Activated B cell treated with CpG ODN at 0.5 μM for 24 hours (primary cell): ENCODE measurements around the gene PLEKHJ1. TPM values are rescaled to one million over a fixed set of nuclear protein-coding genes. Genes with fewer than 3 reads are reported as not detected.

Source experiments
- ATAC-seq: fragments of 200-7000 bp; cut with Tn5 transposase; one replicate; pipeline ENCODE4 v1.10.0; 2021; ENCODE audit warnings: low read depth, mild to moderate bottlenecking, moderate library complexity
- CTCF ChIA-PET: fragments of 350-600 bp; sonication (Branson Sonifier 250); formaldehyde crosslinking; loops from one replicate; lab custom pipeline; 2021; ENCODE audit warnings: antibody characterized with exemption; lab: Charles Lee
- POLR2A ChIA-PET: fragments of 350-600 bp; sonication (Branson Sonifier 250); formaldehyde crosslinking; loops from one replicate; lab custom pipeline; 2021; ENCODE audit warnings: antibody characterized with exemption; lab: Charles Lee
- DNase-seq: peaks from one replicate; pipeline ENCODE4 v3.0.0; 2022
- H3K27ac Mint-ChIP-seq: one replicate; pipeline ENCODE4 v1.8.0; 2020; ENCODE audit warnings: mixed read lengths
- H3K27me3 Mint-ChIP-seq: one replicate; pipeline ENCODE4 v1.8.0; 2021; ENCODE audit warnings: mixed read lengths
- H3K36me3 Mint-ChIP-seq: one replicate; pipeline ENCODE4 v1.8.0; 2021; ENCODE audit warnings: low read depth, mixed read lengths
- H3K4me1 Mint-ChIP-seq: one replicate; pipeline ENCODE4 v1.8.0; 2021; ENCODE audit warnings: mixed read lengths
- H3K4me3 Mint-ChIP-seq: one replicate; pipeline ENCODE4 v1.8.0; 2020; ENCODE audit warnings: mild to moderate bottlenecking, mixed read lengths
- H3K9me3 Mint-ChIP-seq: one replicate; pipeline ENCODE4 v1.8.0; 2020; ENCODE audit warnings: mixed read lengths
- CTCF ChIP-seq: fragments of 200-600 bp; IDR thresholded peaks from one replicate; pipeline ENCODE4 v1.8.0; 2022; ENCODE audit warnings: antibody characterized with exemption, mild to moderate bottlenecking
- intact Hi-C: fragments of 100-400 bp; cut with micrococcal nuclease; formaldehyde crosslinking; loops from one replicate; pipeline ENCODE4 v1.15.1; 2024
- total RNA-seq: library from RNA; stranded (reverse); gene quantifications from 2 replicates; pipeline ENCODE4 v1.2.3, GENCODE V29; 2022

PLEKHJ1 gene
- total RNA-seq, 1 donor from 2014 or later, result 74.9 TPM

- Mint-ChIP-seq H3K4me1 (peaks cover 30% of the 10 kb centered on the region), H3K9me3 (no peaks in the 10 kb centered on the region), H3K4me3 (peak overlapping the region; percentile 59), H3K36me3 (peaks cover 17% of the 10 kb centered on the region), H3K27ac (no peak overlapping the region), H3K27me3 (peaks cover 2% of the 10 kb centered on the region)
- POLR2A ChIA-PET, result interaction anchor here (1.3 to 8.8 kb wide), 5 partner anchors 10 to 143 kb away, joined by 3 to 96 read pairs (median 5); no protein-coding TSS in a partner anchor
- intact Hi-C loops, result no loop called here
- TF ChIP-seq CTCF, result no peak
- no peak for DNase-seq
- CTCF ChIA-PET, result interaction anchor here (4.2 kb wide), 1 partner anchor 22 kb away, joined by 17 read pairs; no protein-coding TSS in a partner anchor
- ATAC-seq, result no peak
Measured at GRCh38 chr19:2251106-2252054, 15.3 kb upstream of the PLEKHJ1 start.

DNA sequence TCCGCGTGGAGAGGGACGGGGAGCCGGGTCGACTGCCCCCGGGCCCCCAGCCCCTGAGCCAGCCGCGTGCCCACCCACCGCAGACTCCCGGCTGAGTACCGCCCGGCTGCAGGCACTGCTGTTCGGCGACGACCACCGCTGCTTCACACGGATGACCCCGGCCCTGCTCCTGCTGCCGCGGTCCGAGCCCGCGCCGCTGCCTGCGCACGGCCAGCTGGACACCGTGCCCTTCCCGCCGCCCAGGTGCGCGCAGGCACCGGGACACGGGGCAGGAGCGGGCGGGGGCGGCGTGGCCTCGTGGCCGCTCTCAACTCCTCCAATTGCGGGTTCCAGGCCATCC lies 14.6 kb upstream of the PLEKHJ1 start:
- CTCF ChIA-PET, result interaction anchor here (4.2 kb wide), 1 partner anchor 22 kb away, joined by 17 read pairs; no protein-coding TSS in a partner anchor
- no peak overlapping the region for H3K4me3 Mint-ChIP-seq
- ATAC-seq (no peak), DNase-seq (no peak)
- TF ChIP-seq CTCF, result no peak
- intact Hi-C loops, result no loop called here
- peaks cover 24% of the 10 kb centered on the region for H3K36me3 Mint-ChIP-seq
- H3K27me3 Mint-ChIP-seq, result peaks cover 2% of the 10 kb centered on the region
- H3K4me1 Mint-ChIP-seq, result peaks cover 24% of the 10 kb centered on the region
- POLR2A ChIA-PET, result interaction anchor here (1.3 to 8.8 kb wide), 3 partner anchors 11 to 21 kb away, joined by 5 to 96 read pairs (median 22); no protein-coding TSS in a partner anchor
- H3K27ac Mint-ChIP-seq, result no peak overlapping the region
- no peaks in the 10 kb centered on the region for H3K9me3 Mint-ChIP-seq

DNA sequence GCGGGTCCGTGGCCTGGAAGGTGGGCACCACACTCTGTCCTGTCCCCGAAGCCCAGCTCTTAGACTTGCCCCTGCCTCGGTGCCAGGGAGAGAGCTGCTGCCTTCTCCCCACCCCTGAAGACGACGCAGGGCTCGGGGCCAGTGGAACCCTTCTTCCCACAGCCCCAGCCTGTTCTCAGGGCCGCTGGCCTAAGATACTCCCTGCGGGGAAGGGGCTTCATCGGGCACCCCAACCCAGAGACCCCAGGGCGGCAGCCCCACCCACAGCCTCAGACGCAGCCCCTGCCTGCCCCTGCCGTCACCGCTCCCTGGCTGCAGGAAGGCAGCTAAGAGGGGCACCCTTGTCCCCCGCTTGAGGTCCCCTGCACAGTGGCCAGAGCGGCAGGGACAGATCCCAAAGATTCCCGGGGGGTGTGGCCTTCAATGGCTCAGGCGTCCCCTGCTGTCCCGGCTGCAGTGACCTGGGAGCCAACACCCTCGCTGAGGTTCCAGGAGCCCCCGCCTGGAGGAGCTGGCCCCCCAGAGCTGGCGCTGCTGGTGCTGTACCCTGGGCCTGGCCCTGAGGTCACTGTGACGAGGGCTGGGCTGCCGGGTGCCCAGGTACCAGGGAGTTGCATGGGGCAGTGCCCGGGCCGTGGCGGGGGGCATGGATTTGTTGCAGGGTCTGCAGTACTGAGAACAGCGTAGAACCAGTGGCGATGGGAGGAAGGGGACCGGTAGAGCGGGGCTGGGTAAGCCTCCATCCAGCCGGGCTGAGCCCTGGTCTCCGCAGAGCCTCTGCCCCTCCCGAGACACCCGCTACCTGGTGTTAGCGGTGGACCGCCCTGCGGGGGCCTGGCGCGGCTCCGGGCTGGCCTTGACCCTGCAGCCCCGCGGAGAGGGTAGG lies 14.0 kb upstream of the PLEKHJ1 start:
- intact Hi-C loops, result no loop called here
- no peak for TF ChIP-seq CTCF
- POLR2A ChIA-PET, result interaction anchor here (8.8 kb wide), 1 partner anchor 21 kb away, joined by 96 read pairs; no protein-coding TSS in a partner anchor
- DNase-seq (no peak), ATAC-seq (no peak)
- peaks cover 29% of the 10 kb centered on the region for H3K36me3 Mint-ChIP-seq
- CTCF ChIA-PET, result interaction anchor here (4.2 kb wide), 1 partner anchor 23 kb away, joined by 17 read pairs; no protein-coding TSS in a partner anchor
- H3K27me3 Mint-ChIP-seq, result peaks cover 2% of the 10 kb centered on the region
- no peak overlapping the region for H3K27ac Mint-ChIP-seq
- peak overlapping the region; percentile 24 for H3K4me3 Mint-ChIP-seq
- H3K4me1 Mint-ChIP-seq, result peaks cover 21% of the 10 kb centered on the region
- H3K9me3 Mint-ChIP-seq, result no peaks in the 10 kb centered on the region

DNA sequence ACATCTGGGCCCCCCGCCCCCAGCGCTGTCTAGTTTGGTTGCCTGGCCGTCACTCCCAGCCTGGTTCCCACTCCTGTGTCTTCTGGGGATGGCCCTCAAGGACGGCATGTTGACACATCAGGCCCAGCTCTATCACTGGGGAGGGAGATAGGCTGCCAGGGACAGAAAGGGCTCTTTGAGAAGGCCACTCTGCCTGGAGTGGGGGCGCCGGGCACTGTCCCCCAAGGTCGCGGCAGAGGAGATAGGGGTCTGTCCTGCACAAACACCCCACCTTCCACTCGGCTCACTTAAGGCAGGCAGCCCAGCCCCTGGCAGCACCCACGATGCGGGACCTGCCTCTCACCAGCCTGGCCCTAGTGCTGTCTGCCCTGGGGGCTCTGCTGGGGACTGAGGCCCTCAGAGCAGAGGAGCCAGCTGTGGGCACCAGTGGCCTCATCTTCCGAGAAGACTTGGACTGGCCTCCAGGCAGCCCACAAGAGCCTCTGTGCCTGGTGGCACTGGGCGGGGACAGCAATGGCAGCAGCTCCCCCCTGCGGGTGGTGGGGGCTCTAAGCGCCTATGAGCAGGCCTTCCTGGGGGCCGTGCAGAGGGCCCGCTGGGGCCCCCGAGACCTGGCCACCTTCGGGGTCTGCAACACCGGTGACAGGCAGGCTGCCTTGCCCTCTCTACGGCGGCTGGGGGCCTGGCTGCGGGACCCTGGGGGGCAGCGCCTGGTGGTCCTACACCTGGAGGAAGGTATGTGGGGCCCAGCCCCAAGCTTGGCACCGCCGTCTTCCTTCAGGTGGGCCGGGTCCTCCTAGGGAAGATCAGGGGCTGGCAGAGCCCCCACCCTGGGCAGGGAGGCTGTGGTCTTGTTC lies 13.1 kb upstream of the PLEKHJ1 start, which contains the start of gene AMH:
Gene AMH, plus strand, starts transcription at position 314 of the 857 bp plus-strand sequence. Its CDS starts 10 bp downstream, at position 324.
- Mint-ChIP-seq H3K27ac (no peak within 1 kb of the TSS), H3K4me1 (peaks cover 19% of the 10 kb centered on the region), H3K9me3 (no peaks in the 10 kb centered on the region), H3K4me3 (peak within 1 kb of the TSS; percentile 24), H3K27me3 (peaks cover 2% of the 10 kb centered on the region), H3K36me3 (peaks cover 36% of the 10 kb centered on the region)
- TF ChIP-seq CTCF, result no peak
- no peak for DNase-seq
- ATAC-seq, result no peak
- CTCF ChIA-PET, result interaction anchor here (4.2 kb wide), 1 partner anchor 24 kb away, joined by 17 read pairs; no protein-coding TSS in a partner anchor
- intact Hi-C loops, result no loop called here
- POLR2A ChIA-PET, result interaction anchor here (1.6 to 8.8 kb wide), 2 partner anchors 9 to 22 kb away, joined by 3 to 96 read pairs; no protein-coding TSS in a partner anchor
